Lung (tissue), 12 donors: ENCODE data around the gene PIK3R2. TPM values are rescaled to one million over a fixed set of nuclear protein-coding genes. Genes with fewer than 3 reads are reported as not detected.

ENCODE experiments used
- ATAC-seq: fragments of 200-7000 bp; cut with Tn5 transposase; one replicate; pipeline ENCODE4 v1.9.1; 2020; ENCODE audit warnings: moderate number of reproducible peaks; ENCODE audit not compliant: insufficient read depth, low FRiP score
- DNase-seq, 3 donors: peaks; one replicate each; pipeline ENCODE4 v3.0.0-alpha.2; 2013 to 2017
- H3K27ac ChIP-seq, 2 donors: one replicate each; pipeline ENCODE4 v1.5.1; 2013; ENCODE audit warnings: mild to moderate bottlenecking in 2 of 2, moderate library complexity in 2 of 2, control low read depth in 1 of 2, inconsistent platforms in 1 of 2, low read depth in 1 of 2, low read length in 1 of 2
- H3K27me3 ChIP-seq, 3 donors: one replicate each; pipeline ENCODE4 v1.5.1; 2013; ENCODE audit warnings: low read length in 2 of 3; ENCODE audit not compliant: control insufficient read depth in 3 of 3, insufficient read depth in 3 of 3
- H3K36me3 ChIP-seq, 4 donors: one replicate each; pipeline ENCODE4 v1.5.1; 2013; ENCODE audit warnings: low read length in 4 of 4, mild to moderate bottlenecking in 1 of 4, moderate library complexity in 1 of 4; ENCODE audit not compliant: control insufficient read depth in 4 of 4, insufficient read depth in 4 of 4
- H3K4me1 ChIP-seq, 5 donors: one replicate each; pipeline ENCODE4 v1.5.1; 2013; ENCODE audit warnings: low read length in 5 of 5, mild to moderate bottlenecking in 2 of 5, moderate library complexity in 1 of 5; ENCODE audit not compliant: control insufficient read depth in 5 of 5, insufficient read depth in 5 of 5
- H3K4me3 ChIP-seq: one replicate; pipeline ENCODE4 v1.5.1; 2013; ENCODE audit warnings: mild to moderate bottlenecking, control low read depth, moderate library complexity
- H3K9ac ChIP-seq, 2 donors: one replicate each; pipeline ENCODE4 v1.5.1; 2013; ENCODE audit warnings: low read length in 2 of 2, control low read depth in 1 of 2; ENCODE audit not compliant: insufficient read depth in 1 of 2
- H3K9me3 ChIP-seq, 4 donors: one replicate each; pipeline ENCODE4 v1.5.1; 2013; ENCODE audit warnings: low read length in 3 of 4, mild to moderate bottlenecking in 1 of 4, moderate library complexity in 1 of 4; ENCODE audit not compliant: control insufficient read depth in 4 of 4, insufficient read depth in 3 of 4
- CTCF ChIP-seq: IDR thresholded peaks from 2 replicates; pipeline ENCODE4 v1.5.1; 2012; ENCODE audit warnings: mild to moderate bottlenecking; ENCODE audit errors: control extremely low read depth, extremely low read depth
- WGBS, 2 donors: extraction: QIAGEN DNeasy Blood & Tissue Kit; methylation state at CpG; one replicate each; pipeline ENCODE4 v1.1.7; 2013; 5-methylcytosine and 5-hydroxymethylcytosine counted together
- polyA plus RNA-seq, 2 donors: library from polyadenylated mRNA; stranded (reverse); fragments of 200-250 nt; gene quantifications; one replicate each; pipeline ENCODE4 v1.2.1, GENCODE V29; 2013
- total RNA-seq, 2 donors: library from RNA; depleted of rRNA in 1 of 2; stranded (reverse); fragments of >200 nt in 1 of 2; gene quantifications; one replicate each; pipeline ENCODE4 v1.2.1, GENCODE V29; 2014 to 2021
- donor health status: control.
- donor health status: control.
- donor health status: Bipolar disorder and iron deficiency.
- donor health status: healthy.
- donor health status: DM: yes; HTN: yes; CAD: no.

Gene PIK3R2
- total and polyA plus RNA-seq, 4 donors: 7.0 to 36.2 (median 20.4) TPM

- H3K27ac ChIP-seq: peak overlapping the region in 1 of 2 donors; percentile 48
- no peak for TF ChIP-seq CTCF
- no peak overlapping the region for H3K4me3 ChIP-seq
- H3K4me1 ChIP-seq: peaks cover 0 to 37% (median 18%) of the 10 kb centered on the region in 5 donors
- H3K27me3 ChIP-seq: no peaks in the 10 kb centered on the region
- 86 to 90% methylated on average over 5 to 6 of the region's 6 CpGs for WGBS, 2 donors
- no peak for DNase-seq
- H3K9me3 ChIP-seq: no peaks in the 10 kb centered on the region
- no peak for ATAC-seq
- peaks cover 0 to 26% (median 8%) of the 10 kb centered on the region in 4 donors for H3K36me3 ChIP-seq
- peak overlapping the region; percentile 1 to 4 for H3K9ac ChIP-seq
Measured at GRCh38 chr19:18156268-18156667, 3.3 kb downstream of the PIK3R2 start.

- H3K27me3 ChIP-seq: no peaks in the 10 kb centered on the region
- peak overlapping the region; percentile 45 to 80 for H3K27ac ChIP-seq
- peaks cover 0 to 30% (median 9%) of the 10 kb centered on the region in 4 donors for H3K36me3 ChIP-seq
- H3K4me1 ChIP-seq: peaks cover 0 to 35% (median 19%) of the 10 kb centered on the region in 5 donors
- H3K9ac ChIP-seq: peak overlapping the region; percentile 1 to 62
- no peak for ATAC-seq
- H3K4me3 ChIP-seq: no peak overlapping the region
- DNase-seq: peak; percentile 94 to 96 (median 95)
- H3K9me3 ChIP-seq: no peaks in the 10 kb centered on the region
- 35 to 40% methylated on average over 22 of the region's 22 CpGs for WGBS, 2 donors
- no peak for TF ChIP-seq CTCF
Measured at GRCh38 chr19:18156841-18157464, 4.0 kb downstream of the PIK3R2 start.

GRCh38 chr19:18157465-18158063 lies 4.6 kb downstream of the PIK3R2 start:
- Histone ChIP-seq H3K9me3 (no peaks in the 10 kb centered on the region), H3K27me3 (no peaks in the 10 kb centered on the region), H3K9ac (peak overlapping the region in 1 of 2 donors; percentile 62), H3K4me3 (no peak overlapping the region), H3K4me1 (peaks cover 0 to 35% (median 19%) of the 10 kb centered on the region in 5 donors), H3K36me3 (peaks cover 0 to 33% (median 12%) of the 10 kb centered on the region in 4 donors), H3K27ac (peak overlapping the region; percentile 45 to 80)
- ATAC-seq: no peak
- DNase-seq: peak; percentile 43 to 62 (median 50)
- WGBS, 2 donors: 50 to 54% methylated on average over 18 of the region's 18 CpGs
- TF ChIP-seq CTCF: no peak
